ENCODE results near the gene WWOX. TPM values are rescaled to one million over a fixed set of nuclear protein-coding genes. Genes with fewer than 3 reads are reported as not detected.

WWOX gene
- total and polyA plus RNA-seq, 2 donors (not counting 1 experiment from before 2014, with no cell fraction given) = 10.5 to 42.3 TPM

DNA sequence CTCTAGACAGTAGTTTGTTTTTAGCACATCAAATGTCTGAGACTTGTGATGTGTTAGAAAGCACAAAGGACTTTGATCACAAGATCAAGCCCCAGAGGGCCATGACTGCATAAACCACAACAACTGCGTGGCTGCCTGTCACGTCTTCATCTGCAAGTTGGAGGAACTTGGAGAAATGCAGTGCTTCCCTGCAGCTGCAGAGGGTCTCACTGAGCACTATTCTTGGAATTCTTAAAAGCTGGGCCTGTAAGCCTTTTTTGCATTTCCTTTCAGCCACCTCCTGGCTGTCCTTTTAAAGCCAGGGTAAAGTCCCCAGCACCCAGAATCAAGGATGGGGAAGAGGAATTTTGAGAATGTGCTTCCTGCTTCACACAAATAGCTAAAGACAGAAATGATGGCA is 1069.8 kb downstream of the WWOX start:
- DNase-seq = no peak

GRCh38 chr16:79170555-79171246 is 1071.2 kb downstream of the WWOX start:
- no peak for DNase-seq
- Mint-ChIP-seq H3K27me3 (peaks cover 5% of the 10 kb centered on the region), H3K9me3 (ENCODE audit: insufficient read depth) (peaks cover 10% of the 10 kb centered on the region), H3K27ac (no peak overlapping the region), H3K4me3 (no peak overlapping the region), H3K4me1 (no peaks in the 10 kb centered on the region)
- no peak overlapping the region for H3K27ac ChIP-seq (ENCODE audit: low read length in 2 of 2)
- no peaks in the 10 kb centered on the region for H3K4me1 ChIP-seq (ENCODE audit: control insufficient read depth in 2 of 2, insufficient read depth in 2 of 2, low read length in 2 of 2)
- WGBS (ENCODE audit: insufficient coverage) = 78% methylated on average over 1 of the region's 7 CpGs
- CTCF ChIA-PET = no interaction called here
- H3K4me3 ChIP-seq (ENCODE audit: control extremely low read depth in 1 of 5, extremely low read depth in 1 of 5, insufficient read depth in 1 of 5, low read depth in 2 of 5, low read length in 4 of 5) = no peak overlapping the region
- H4K20me1 ChIP-seq (ENCODE audit: control insufficient read depth, insufficient read depth, low read length, poor library complexity, severe bottlenecking) = no peaks in the 10 kb centered on the region
- intact Hi-C loops (cut with micrococcal nuclease) = no loop called here
- no peaks in the 10 kb centered on the region for H3K36me3 ChIP-seq (replicated peaks in 1 of 2; ENCODE audit: control extremely low read depth in 1 of 2, control insufficient read depth in 1 of 2, extremely low read depth in 1 of 2, insufficient read depth in 2 of 2, low read length in 1 of 2)
- TF ChIP-seq, protein P1, sequence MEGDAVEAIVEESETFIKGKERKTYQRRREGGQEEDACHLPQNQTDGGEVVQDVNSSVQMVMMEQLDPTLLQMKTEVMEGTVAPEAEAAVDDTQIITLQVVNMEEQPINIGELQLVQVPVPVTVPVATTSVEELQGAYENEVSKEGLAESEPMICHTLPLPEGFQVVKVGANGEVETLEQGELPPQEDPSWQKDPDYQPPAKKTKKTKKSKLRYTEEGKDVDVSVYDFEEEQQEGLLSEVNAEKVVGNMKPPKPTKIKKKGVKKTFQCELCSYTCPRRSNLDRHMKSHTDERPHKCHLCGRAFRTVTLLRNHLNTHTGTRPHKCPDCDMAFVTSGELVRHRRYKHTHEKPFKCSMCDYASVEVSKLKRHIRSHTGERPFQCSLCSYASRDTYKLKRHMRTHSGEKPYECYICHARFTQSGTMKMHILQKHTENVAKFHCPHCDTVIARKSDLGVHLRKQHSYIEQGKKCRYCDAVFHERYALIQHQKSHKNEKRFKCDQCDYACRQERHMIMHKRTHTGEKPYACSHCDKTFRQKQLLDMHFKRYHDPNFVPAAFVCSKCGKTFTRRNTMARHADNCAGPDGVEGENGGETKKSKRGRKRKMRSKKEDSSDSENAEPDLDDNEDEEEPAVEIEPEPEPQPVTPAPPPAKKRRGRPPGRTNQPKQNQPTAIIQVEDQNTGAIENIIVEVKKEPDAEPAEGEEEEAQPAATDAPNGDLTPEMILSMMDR (IDR thresholded peaks at IDR 0.05) = no peak
- TF ChIP-seq EZH2 (IDR thresholded peaks at IDR 0.05; ENCODE audit: borderline replicate concordance, insufficient read depth, low read depth, low read length, poor library complexity, severe bottlenecking) = no peak
- H3K9ac ChIP-seq (ENCODE audit: low read length) = no peak overlapping the region
- peaks cover 1 to 5% (median 3%) of the 10 kb centered on the region in 3 donors for H3K9me3 ChIP-seq (ENCODE audit: control extremely low read depth in 1 of 3, control insufficient read depth in 2 of 3, insufficient read depth in 1 of 3, low read length in 2 of 3)
- no peak for ATAC-seq (ENCODE audit: low read depth)
- no peaks in the 10 kb centered on the region for H3K79me2 ChIP-seq (ENCODE audit: control insufficient read depth, insufficient read depth, low read length)
- POLR2A ChIA-PET = no interaction called here
- no peak overlapping the region for H2AFZ ChIP-seq (ENCODE audit: insufficient read depth, low read depth, low read length, poor library complexity, severe bottlenecking)
- no peak overlapping the region for H3K4me2 ChIP-seq (replicated peaks; ENCODE audit: low read depth, low read length, poor library complexity, severe bottlenecking)
- H3K27me3 ChIP-seq (replicated peaks in 1 of 4; ENCODE audit: control extremely low read depth in 1 of 4, control insufficient read depth in 3 of 4, insufficient read depth in 4 of 4, low read length in 3 of 4) = no peaks in the 10 kb centered on the region

More for the DNA sequence above, 1069.8 kb downstream of the WWOX start:
- Mint-ChIP-seq H3K4me1 (peaks cover under 1% of the 10 kb centered on the region), H3K27me3 (no peaks in the 10 kb centered on the region), H3K4me3 (no peak overlapping the region), H3K9me3 (ENCODE audit: insufficient read depth) (peaks cover 10% of the 10 kb centered on the region), H3K27ac (no peak overlapping the region)
- H3K4me1 ChIP-seq (ENCODE audit: control insufficient read depth in 2 of 2, insufficient read depth in 2 of 2, low read length in 2 of 2) = peaks cover 0 to 5% of the 10 kb centered on the region in 2 donors
- H3K79me2 ChIP-seq (ENCODE audit: control insufficient read depth, insufficient read depth, low read length) = no peaks in the 10 kb centered on the region
- H3K4me2 ChIP-seq (replicated peaks; ENCODE audit: low read depth, low read length, poor library complexity, severe bottlenecking) = no peak overlapping the region
- intact Hi-C loops (cut with micrococcal nuclease) = no loop called here
- peaks cover 1 to 5% (median 3%) of the 10 kb centered on the region in 3 donors for H3K9me3 ChIP-seq (ENCODE audit: control extremely low read depth in 1 of 3, control insufficient read depth in 2 of 3, insufficient read depth in 1 of 3, low read length in 2 of 3)
- no peak overlapping the region for H3K9ac ChIP-seq (ENCODE audit: low read length)
- ChIA-PET POLR2A (no interaction called here), CTCF (no interaction called here)
- H3K27ac ChIP-seq (ENCODE audit: low read length in 2 of 2) = no peak overlapping the region
- TF ChIP-seq, protein P1 (IDR thresholded peaks at IDR 0.05) = no peak
- TF ChIP-seq EZH2 (IDR thresholded peaks at IDR 0.05; ENCODE audit: borderline replicate concordance, insufficient read depth, low read depth, low read length, poor library complexity, severe bottlenecking) = no peak
- H2AFZ ChIP-seq (ENCODE audit: insufficient read depth, low read depth, low read length, poor library complexity, severe bottlenecking) = no peak overlapping the region
- H4K20me1 ChIP-seq (ENCODE audit: control insufficient read depth, insufficient read depth, low read length, poor library complexity, severe bottlenecking) = no peaks in the 10 kb centered on the region
- no peak for ATAC-seq (ENCODE audit: low read depth)
- H3K27me3 ChIP-seq (replicated peaks in 1 of 4; ENCODE audit: control extremely low read depth in 1 of 4, control insufficient read depth in 3 of 4, insufficient read depth in 4 of 4, low read length in 3 of 4) = no peaks in the 10 kb centered on the region
- H3K36me3 ChIP-seq (replicated peaks in 1 of 2; ENCODE audit: control extremely low read depth in 1 of 2, control insufficient read depth in 1 of 2, extremely low read depth in 1 of 2, insufficient read depth in 2 of 2, low read length in 1 of 2) = no peaks in the 10 kb centered on the region
- WGBS (ENCODE audit: insufficient coverage) = 0% methylated on average over 2 of the region's 2 CpGs
- no peak overlapping the region for H3K4me3 ChIP-seq (ENCODE audit: control extremely low read depth in 1 of 5, extremely low read depth in 1 of 5, insufficient read depth in 1 of 5, low read depth in 2 of 5, low read length in 4 of 5)
